ENCODE results near the gene EDC3. TPM values are rescaled to one million over a fixed set of nuclear protein-coding genes. Genes with fewer than 3 reads are reported as not detected.

EDC3 gene
- polyA plus RNA-seq, 2 of the 4 experiments (the other 2 are of a cell fraction), result 23.2 to 24.1 TPM

DNA sequence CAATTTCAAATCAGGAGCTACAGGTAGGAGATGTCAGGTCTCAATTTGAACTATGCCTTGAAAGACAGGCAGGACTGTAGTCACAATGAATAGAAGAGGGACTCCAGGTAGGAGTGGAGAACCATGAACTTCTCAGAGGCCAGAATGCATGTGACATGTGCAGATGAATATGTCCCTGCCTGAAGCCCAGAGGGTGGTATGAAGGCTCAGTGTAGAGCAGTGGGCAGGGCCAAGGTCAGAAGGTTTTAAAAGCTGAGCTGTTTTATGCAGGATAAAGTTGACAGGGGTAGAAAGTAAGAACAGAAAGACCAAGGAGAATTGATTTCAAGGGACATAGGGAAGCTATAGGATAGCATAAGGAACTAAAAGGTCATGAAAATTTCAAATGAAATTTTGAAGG, 49.3 kb downstream of the EDC3 start:
- no peak for FAIRE-seq
- DNase-seq (ENCODE audit: low read depth in 1 of 2, low spot score in 1 of 2), result no peak
- H3K4me3 ChIP-seq, result no peak overlapping the region
- no peak overlapping the region for H3K4me2 ChIP-seq
- TF ChIP-seq HEYL (CRISPR knock-in tag; IDR thresholded peaks at IDR 0.05), result no peak
- no peak for TF ChIP-seq RAD21 (conservative IDR thresholded peaks at IDR 0.05 in 1 of 2, IDR thresholded peaks at IDR 0.05 in 1 of 2)
- TF ChIP-seq FOXS1 (CRISPR knock-in tag; IDR thresholded peaks at IDR 0.05), result no peak
- TF ChIP-seq KDM5A (IDR thresholded peaks at IDR 0.05), result no peak
- no peak for TF ChIP-seq ELK1 (IDR thresholded peaks at IDR 0.05; ENCODE audit: low read depth, low read length)
- TF ChIP-seq, protein P1, sequence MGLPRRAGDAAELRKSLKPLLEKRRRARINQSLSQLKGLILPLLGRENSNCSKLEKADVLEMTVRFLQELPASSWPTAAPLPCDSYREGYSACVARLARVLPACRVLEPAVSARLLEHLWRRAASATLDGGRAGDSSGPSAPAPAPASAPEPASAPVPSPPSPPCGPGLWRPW (IDR thresholded peaks at IDR 0.05), result no peak
- TF ChIP-seq HOXB13 (CRISPR knock-in tag; IDR thresholded peaks at IDR 0.05; ENCODE audit: low read depth), result no peak
- TF ChIP-seq ZC3H11A (IDR thresholded peaks at IDR 0.05), result no peak
- no peak for TF ChIP-seq RARB (CRISPR knock-in tag; IDR thresholded peaks at IDR 0.05)
- no peak for TF ChIP-seq ZNF302 (CRISPR knock-in tag; IDR thresholded peaks at IDR 0.05)
- no peak for TF ChIP-seq CHD4 (IDR thresholded peaks at IDR 0.05; ENCODE audit: borderline replicate concordance)
- TF ChIP-seq NFE2L2 (conservative IDR thresholded peaks at IDR 0.05; ENCODE audit: low read length), result no peak
- no peak for TF ChIP-seq BHLHE40 (IDR thresholded peaks at IDR 0.05; ENCODE audit: low read depth, low read length)
- no peaks in the 10 kb centered on the region for H3K9me3 ChIP-seq
- no peak overlapping the region for H3K27ac ChIP-seq
- ChIA-PET POLR2A (no interaction called here), CTCF (interaction anchor here (0.6 to 6.0 kb wide), 4 partner anchors 12 to 123 kb away, joined by 4 to 60 read pairs (median 8); no protein-coding TSS in a partner anchor)
- H3K4me1 ChIP-seq, result 0 out of 3 replicates have a peak, but pooled peaks cover 6% of the 10 kb centered on the region
- no peak for ATAC-seq

DNA sequence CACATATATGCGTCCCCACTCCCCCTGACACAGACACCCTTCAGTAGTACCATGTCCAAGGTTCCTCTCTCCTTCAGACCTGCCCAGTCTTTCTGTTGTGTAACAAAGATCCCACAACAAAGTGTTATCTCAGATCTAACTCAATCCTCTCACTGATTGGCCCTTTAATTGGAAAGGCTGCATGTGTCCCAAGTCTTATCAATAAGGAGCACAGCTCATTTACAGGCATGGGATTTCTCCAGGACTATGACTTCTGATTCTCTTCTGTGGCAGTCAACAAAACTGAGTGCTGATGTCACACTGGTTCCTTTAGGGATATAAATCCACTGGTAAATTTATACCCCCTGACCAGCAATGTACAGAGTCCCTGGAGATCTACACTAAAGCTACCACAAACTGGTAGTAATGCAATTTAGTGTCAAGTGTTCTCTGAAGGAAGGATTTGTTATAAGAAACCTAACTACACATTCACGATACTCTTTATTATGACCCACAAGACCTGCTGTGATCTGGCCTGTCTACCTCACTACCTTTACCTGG, 52.1 kb downstream of the EDC3 start:
- ATAC-seq (no peak), DNase-seq (ENCODE audit: low read depth in 1 of 2, low spot score in 1 of 2) (no peak)
- 94% methylated on average over 2 of the region's 2 CpGs for WGBS (ENCODE audit: missing lambda C conversion rate)

More for the DNA sequence above, 52.1 kb downstream of the EDC3 start:
- no peaks in the 10 kb centered on the region for H3K9me3 ChIP-seq
- H3K4me2 ChIP-seq, result no peak overlapping the region
- no peak overlapping the region for H3K27ac ChIP-seq
- H3K4me3 ChIP-seq, result no peak overlapping the region
- 0 out of 3 replicates have a peak, but pooled peaks cover 6% of the 10 kb centered on the region for H3K4me1 ChIP-seq
- POLR2A ChIA-PET, result no interaction called here
- CTCF ChIA-PET, result interaction anchor here (0.9 to 23.2 kb wide), 5 partner anchors 9 to 144 kb away, joined by 3 to 701 read pairs (median 5); no protein-coding TSS in a partner anchor
- FAIRE-seq, result no peak
- TF ChIP-seq BHLHE40 (IDR thresholded peaks at IDR 0.05; ENCODE audit: low read depth, low read length), result no peak
- TF ChIP-seq HDAC2 (IDR thresholded peaks at IDR 0.05), result no peak
- no peak for TF ChIP-seq EHMT2 (IDR thresholded peaks at IDR 0.05; ENCODE audit: low read depth)
- TF ChIP-seq POLR2A (IDR thresholded peaks at IDR 0.05; ENCODE audit: low read length), result no peak
- no peak for TF ChIP-seq NR3C1 (IDR thresholded peaks at IDR 0.05)
- no peak for TF ChIP-seq NFE2L2 (conservative IDR thresholded peaks at IDR 0.05; ENCODE audit: low read length)
- TF ChIP-seq GATA3 (IDR thresholded peaks at IDR 0.05; ENCODE audit: borderline replicate concordance), result no peak
- TF ChIP-seq POLR2AphosphoS2 (conservative IDR thresholded peaks at IDR 0.05; ENCODE audit: low read length), result no peak
- TF ChIP-seq CHD4 (IDR thresholded peaks at IDR 0.05; ENCODE audit: borderline replicate concordance), result no peak
- no peak for TF ChIP-seq RNF2 (IDR thresholded peaks at IDR 0.05; ENCODE audit: borderline replicate concordance, low read depth)
- no peak for TF ChIP-seq FOSB (CRISPR knock-in tag; IDR thresholded peaks at IDR 0.05)
- no peak for TF ChIP-seq JUN (IDR thresholded peaks at IDR 0.05)
- TF ChIP-seq, protein P2, sequence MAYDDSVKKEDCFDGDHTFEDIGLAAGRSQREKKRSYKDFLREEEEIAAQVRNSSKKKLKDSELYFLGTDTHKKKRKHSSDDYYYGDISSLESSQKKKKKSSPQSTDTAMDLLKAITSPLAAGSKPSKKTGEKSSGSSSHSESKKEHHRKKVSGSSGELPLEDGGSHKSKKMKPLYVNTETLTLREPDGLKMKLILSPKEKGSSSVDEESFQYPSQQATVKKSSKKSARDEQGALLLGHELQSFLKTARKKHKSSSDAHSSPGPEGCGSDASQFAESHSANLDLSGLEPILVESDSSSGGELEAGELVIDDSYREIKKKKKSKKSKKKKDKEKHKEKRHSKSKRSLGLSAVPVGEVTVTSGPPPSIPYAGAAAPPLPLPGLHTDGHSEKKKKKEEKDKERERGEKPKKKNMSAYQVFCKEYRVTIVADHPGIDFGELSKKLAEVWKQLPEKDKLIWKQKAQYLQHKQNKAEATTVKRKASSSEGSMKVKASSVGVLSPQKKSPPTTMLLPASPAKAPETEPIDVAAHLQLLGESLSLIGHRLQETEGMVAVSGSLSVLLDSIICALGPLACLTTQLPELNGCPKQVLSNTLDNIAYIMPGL (CRISPR knock-in tag; IDR thresholded peaks at IDR 0.05; ENCODE audit: borderline replicate concordance), result no peak

Data from A549 (cell line).